Astrocyte of the cerebellum (primary cell): ENCODE results near the gene CHD5.

Experiments
- DNase-seq: peaks from one replicate; pipeline ENCODE4 v3.0.0-alpha.2; 2011; ENCODE audit warnings: low read depth
- H3K4me3 ChIP-seq: 2 replicates; pipeline ENCODE4 v1.5.1; 2011; ENCODE audit warnings: mild to moderate bottlenecking, low read depth, low read length, moderate library complexity
- in situ Hi-C: cut with HindIII; loops from 2 replicates; pipeline ENCODE4 v1.10.0; 2017; ENCODE audit warnings: low sequenced_read_pairs
- TF ChIP-seq, protein P1 (sequence below): IDR thresholded peaks from 2 replicates; pipeline ENCODE4 v1.5.1; 2012; ENCODE audit warnings: low read length, low read depth, moderate library complexity, mild to moderate bottlenecking; ENCODE audit errors: missing control alignments

CHD5 gene

DNA sequence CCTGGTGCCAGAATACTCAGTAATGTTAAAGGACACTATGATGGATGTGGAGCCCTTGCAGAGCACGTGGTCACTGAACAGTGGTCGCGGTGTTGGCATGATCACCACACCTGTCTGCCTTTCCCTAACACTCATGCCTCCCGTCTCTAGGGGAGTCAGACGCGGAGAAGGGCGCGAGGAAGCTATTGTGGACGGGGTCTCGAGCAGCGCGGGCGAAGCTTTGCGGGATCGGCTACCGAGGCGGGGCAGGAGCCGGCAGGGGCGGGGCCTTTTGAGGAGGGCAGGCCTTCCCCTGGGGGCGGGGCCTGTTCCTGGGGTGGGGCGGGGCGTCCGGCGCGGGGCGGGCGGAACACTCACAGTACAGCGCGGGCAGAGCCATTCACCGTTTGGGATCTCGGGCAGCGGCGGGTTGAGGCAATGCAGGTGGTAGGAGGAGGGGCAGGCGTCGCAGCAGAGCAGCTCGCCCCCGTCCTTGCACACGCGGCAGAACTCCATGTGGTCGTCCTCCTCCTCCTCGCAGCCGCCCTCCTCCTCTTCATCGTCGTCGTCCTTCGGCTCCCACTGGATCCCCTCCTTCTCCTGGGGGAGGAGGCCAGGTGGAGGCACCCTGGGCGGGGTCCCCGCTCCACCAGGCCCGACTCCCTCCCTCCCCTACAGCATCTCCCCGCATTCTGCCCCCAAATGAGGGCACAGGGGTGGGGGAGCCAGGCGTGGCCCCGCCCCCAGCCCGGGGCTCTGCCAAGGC is 31.5 kb downstream of the CHD5 start:
- TF ChIP-seq, protein P1, sequence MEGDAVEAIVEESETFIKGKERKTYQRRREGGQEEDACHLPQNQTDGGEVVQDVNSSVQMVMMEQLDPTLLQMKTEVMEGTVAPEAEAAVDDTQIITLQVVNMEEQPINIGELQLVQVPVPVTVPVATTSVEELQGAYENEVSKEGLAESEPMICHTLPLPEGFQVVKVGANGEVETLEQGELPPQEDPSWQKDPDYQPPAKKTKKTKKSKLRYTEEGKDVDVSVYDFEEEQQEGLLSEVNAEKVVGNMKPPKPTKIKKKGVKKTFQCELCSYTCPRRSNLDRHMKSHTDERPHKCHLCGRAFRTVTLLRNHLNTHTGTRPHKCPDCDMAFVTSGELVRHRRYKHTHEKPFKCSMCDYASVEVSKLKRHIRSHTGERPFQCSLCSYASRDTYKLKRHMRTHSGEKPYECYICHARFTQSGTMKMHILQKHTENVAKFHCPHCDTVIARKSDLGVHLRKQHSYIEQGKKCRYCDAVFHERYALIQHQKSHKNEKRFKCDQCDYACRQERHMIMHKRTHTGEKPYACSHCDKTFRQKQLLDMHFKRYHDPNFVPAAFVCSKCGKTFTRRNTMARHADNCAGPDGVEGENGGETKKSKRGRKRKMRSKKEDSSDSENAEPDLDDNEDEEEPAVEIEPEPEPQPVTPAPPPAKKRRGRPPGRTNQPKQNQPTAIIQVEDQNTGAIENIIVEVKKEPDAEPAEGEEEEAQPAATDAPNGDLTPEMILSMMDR, result no peak
- no peak overlapping the region for H3K4me3 ChIP-seq
- in situ Hi-C loops, result no loop called here
- no peak for DNase-seq

DNA sequence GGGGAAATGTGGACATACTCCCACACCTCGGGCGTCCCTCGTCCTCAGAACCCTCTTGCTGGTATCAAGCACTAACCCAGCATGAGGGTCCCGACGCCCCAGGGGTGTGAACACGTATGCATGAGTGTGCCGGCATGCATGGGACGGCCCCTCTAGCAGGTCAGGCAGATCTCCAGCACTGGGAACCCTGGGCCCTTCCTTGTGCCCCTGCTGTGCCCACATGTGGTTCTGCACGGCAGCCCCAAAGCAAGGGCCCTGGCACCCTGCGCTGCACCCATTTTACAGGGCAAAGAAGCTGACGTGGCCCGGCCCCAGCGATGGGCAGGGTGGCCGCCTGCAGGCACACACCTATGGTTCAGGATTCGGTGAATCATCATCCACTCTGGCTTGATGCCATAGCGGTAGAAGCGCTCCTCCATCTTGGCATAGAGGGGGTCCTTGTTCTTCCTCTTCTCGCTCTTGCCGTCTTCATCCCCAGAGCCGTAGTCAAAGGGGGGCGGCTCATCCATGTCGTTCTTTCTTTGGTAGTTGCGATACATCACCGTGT is 34.2 kb downstream of the CHD5 start:
- in situ Hi-C loops, result no loop called here
- no peak overlapping the region for H3K4me3 ChIP-seq
- DNase-seq, result no peak
- TF ChIP-seq, protein P1, result no peak

DNA sequence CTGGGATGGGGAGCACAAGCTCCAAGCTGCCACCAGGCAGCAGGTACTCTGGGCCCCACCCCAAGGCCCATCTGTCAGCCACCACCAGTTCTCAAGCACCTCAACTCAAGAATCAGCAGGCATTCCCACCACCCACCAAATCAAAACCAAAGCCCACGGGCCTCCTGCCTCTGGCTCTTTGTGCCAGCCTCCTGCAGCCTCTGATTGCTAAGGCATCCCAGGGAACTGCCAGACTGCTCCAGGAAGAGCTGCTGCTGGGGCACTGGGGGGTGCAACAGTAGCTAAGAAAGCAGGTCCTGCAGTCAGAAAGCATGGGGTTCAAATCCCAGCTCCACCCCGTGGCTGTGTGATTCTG is 34.7 kb downstream of the CHD5 start:
- in situ Hi-C loops, result no loop called here
- H3K4me3 ChIP-seq, result no peak overlapping the region
- TF ChIP-seq, protein P1, result no peak
- no peak for DNase-seq

DNA sequence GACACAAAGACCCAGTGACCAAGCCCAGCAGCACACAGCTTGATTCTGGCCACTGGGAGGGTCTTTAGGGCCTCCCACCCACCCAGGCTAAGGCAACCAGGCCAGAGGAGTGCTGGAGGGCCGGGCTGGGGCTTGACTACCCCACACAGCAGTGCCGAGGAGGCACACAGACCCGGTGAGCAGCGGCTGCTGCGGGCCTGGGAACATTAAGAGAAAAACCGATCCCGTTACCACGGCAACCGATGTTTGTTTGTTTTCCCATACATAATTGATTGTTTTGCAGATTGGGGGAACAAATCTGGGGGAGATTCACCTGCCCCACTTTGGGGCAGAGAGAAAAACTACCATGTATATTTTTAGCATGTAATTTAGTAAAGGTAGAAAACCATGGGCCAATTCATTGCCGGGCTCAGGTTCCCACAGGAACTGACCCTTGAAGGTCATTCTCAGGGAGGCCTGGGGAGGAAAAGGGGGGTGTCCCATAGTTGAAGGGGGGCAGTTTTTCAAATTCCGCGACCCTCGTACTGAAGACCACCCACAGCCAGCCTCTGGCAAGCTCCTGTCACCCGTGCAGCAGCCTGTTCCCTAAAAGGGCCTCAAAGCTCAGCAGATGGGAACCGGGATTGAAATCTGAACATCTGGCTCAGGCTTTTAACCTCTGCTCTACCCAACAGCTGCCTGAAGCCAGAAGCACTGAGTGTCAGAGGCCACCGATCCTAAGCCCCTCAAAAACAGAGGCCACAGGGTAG is 35.3 kb downstream of the CHD5 start:
- TF ChIP-seq, protein P1, result no peak
- no peak overlapping the region for H3K4me3 ChIP-seq
- in situ Hi-C loops, result no loop called here
- DNase-seq, result no peak

DNA sequence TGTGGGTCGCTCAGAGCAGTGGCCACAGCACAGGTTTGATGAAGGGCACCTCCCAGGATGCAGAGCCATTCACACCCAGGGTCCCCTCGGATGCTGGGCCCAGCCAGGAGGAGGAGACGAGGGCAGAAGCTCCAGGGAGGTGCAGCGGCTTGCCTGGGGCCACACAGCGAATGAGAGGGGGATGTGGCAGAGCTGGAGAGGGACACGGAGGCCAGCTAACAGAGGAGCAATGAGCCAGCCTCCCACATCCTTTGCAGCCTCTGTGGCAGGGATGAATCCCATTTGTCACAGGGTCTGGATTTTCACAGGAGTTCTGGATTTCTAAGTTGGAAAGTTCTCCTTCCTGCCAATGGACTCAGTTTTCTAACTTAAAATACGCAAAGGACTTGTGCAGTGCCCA is 35.9 kb downstream of the CHD5 start:
- TF ChIP-seq, protein P1, result no peak
- no peak for DNase-seq
- no peak overlapping the region for H3K4me3 ChIP-seq
- in situ Hi-C loops, result no loop called here

DNA sequence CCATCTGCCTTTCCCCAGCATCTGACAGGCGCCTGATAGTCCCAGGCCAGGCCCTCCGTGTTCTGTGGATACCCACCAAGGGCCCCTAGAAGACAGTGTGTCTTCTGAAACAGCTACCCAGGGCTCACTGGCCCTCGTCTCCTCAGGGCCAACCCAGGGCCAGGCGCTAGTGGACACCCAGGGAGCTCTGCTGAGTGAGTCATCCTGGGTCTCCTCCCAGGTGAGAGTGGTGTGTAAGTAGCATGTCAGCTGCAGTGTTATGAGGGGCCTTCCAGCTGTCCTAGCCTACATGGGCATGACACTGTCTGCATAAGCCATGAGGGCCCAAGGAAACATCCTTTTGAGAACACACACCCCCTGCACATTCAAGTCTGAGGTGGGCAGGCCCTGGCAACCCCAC is 36.7 kb downstream of the CHD5 start:
- TF ChIP-seq, protein P1, result no peak
- no peak for DNase-seq
- no peak overlapping the region for H3K4me3 ChIP-seq
- in situ Hi-C loops, result no loop called here
